Stomach (tissue), 4 donors: ENCODE results near the gene SPARC.

Source experiments
- EP300 ChIP-seq: sonication (generic); formaldehyde crosslinking; IDR thresholded peaks from one replicate; pipeline ENCODE4 v1.6.1; 2017; ENCODE audit warnings: antibody characterized with exemption
- POLR2A ChIP-seq, 4 donors: fragments of 450-650 bp; IDR thresholded peaks; one replicate each; pipeline ENCODE4 v1.6.1; 2016; ENCODE audit warnings: antibody characterized with exemption in 4 of 4, control low read depth in 2 of 4, mild to moderate bottlenecking in 1 of 4, moderate library complexity in 1 of 4
- POLR2AphosphoS5 ChIP-seq, 3 donors: sonication (generic); formaldehyde crosslinking; IDR thresholded peaks; one replicate each; pipeline ENCODE4 v1.6.1; 2016; ENCODE audit warnings: antibody characterized with exemption in 3 of 3
- TF ChIP-seq, protein P1 (sequence below), 7 experiments: fragments of 450-650 bp in 4 of 7; fragments of 200-600 bp in 3 of 7; sonication (generic) in 3 of 7; IDR thresholded peaks; one replicate each; pipeline ENCODE4 v1.5.1; 2016 to 2019; ENCODE audit warnings: antibody characterized with exemption in 7 of 7, control low read depth in 2 of 7, mild to moderate bottlenecking in 1 of 7

DNA sequence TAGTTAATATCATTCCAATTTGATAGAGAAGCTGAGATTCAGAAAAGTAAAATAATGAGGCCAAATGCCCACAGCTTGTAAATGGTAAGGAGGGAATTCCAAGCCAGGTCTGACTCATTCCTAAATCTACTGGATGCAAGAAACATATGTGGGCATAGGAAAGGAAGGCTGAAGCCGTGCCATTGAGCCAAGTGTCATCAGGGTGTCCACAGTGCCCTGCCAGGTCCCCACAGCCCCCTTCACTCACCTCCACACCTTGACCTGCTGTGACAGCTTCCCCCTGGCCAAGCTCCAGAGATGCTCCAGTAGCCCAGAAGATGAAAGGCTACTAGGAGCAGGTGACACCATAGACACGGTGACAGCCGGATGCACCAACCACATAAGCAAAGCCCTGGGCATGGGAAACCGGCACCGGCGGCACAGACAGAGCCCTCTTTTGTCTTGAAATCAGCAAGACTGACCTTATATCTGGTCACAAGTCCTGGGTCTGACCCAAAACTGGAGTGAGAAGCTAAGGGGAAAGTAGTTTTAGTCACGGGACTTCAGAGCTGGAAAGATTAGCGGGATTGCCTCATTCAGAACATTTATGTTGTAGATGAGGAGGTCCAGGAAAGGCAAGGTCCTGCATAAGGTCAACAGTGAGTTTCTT lies 75.5 kb downstream of the SPARC start:
- TF ChIP-seq POLR2A (IDR thresholded peaks at IDR 0.05) = no peak
- TF ChIP-seq POLR2AphosphoS5 (IDR thresholded peaks at IDR 0.05) = no peak
- TF ChIP-seq, protein P1, sequence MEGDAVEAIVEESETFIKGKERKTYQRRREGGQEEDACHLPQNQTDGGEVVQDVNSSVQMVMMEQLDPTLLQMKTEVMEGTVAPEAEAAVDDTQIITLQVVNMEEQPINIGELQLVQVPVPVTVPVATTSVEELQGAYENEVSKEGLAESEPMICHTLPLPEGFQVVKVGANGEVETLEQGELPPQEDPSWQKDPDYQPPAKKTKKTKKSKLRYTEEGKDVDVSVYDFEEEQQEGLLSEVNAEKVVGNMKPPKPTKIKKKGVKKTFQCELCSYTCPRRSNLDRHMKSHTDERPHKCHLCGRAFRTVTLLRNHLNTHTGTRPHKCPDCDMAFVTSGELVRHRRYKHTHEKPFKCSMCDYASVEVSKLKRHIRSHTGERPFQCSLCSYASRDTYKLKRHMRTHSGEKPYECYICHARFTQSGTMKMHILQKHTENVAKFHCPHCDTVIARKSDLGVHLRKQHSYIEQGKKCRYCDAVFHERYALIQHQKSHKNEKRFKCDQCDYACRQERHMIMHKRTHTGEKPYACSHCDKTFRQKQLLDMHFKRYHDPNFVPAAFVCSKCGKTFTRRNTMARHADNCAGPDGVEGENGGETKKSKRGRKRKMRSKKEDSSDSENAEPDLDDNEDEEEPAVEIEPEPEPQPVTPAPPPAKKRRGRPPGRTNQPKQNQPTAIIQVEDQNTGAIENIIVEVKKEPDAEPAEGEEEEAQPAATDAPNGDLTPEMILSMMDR (IDR thresholded peaks at IDR 0.05) = no peak
- no peak for TF ChIP-seq EP300
